Superior temporal gyrus (tissue), 1 donor: ENCODE data around the gene DUSP3.
"Not testable (repeated sequence)": the region's sequence is repeated elsewhere in the genome, so short reads cannot be mapped to it uniquely, and the experiment has no call there.

Experiments used
- DNase-seq: peaks from one replicate; pipeline ENCODE4 v3.0.0-alpha.2; 2016; ENCODE audit errors: extremely low spot score

The DUSP3 gene

GRCh38 chr17:43801844-43802243, 23.1 kb upstream of the DUSP3 start:
- DNase-seq = no peak

- DNase-seq = peak; percentile 71
These were observed 22.0 kb upstream of the DUSP3 start for GRCh38 chr17:43800736-43801135.

- DNase-seq = no peak
These were observed 20.3 kb upstream of the DUSP3 start for GRCh38 chr17:43799047-43799446.

GRCh38 chr17:43798024-43798423, 19.2 kb upstream of the DUSP3 start:
- not testable (repeated sequence) for DNase-seq

- DNase-seq = not testable (repeated sequence)
These were observed 13.9 kb upstream of the DUSP3 start for GRCh38 chr17:43792668-43793067.

GRCh38 chr17:43791589-43791988, 12.8 kb upstream of the DUSP3 start:
- DNase-seq = peak; percentile 66

GRCh38 chr17:43790311-43790940, 11.6 kb upstream of the DUSP3 start:
- DNase-seq = no peak

GRCh38 chr17:43789482-43789881, 10.7 kb upstream of the DUSP3 start:
- DNase-seq = no peak

GRCh38 chr17:43788540-43788939, 9.8 kb upstream of the DUSP3 start:
- no peak for DNase-seq

- DNase-seq = no peak
These were observed 9.0 kb upstream of the DUSP3 start for GRCh38 chr17:43787728-43788127.

GRCh38 chr17:43784628-43785101, 5.9 kb upstream of the DUSP3 start:
- DNase-seq = peak; percentile 78

- DNase-seq = no peak
These were observed 5.3 kb upstream of the DUSP3 start for GRCh38 chr17:43784068-43784467.

- DNase-seq = no peak
These were observed 4.3 kb upstream of the DUSP3 start for GRCh38 chr17:43782913-43783680.

GRCh38 chr17:43780135-43780534, 1.4 kb upstream of the DUSP3 start, which contains the start of gene CFAP97D1:
CFAP97D1 (plus strand) TSS chr17:43780435; CDS start chr17:43780463, 28 bp downstream.
- DNase-seq = no peak

- DNase-seq = no peak
These were observed 658 bp upstream of the DUSP3 start for GRCh38 chr17:43779145-43780125.

GRCh38 chr17:43774304-43775250, 4.2 kb downstream of the DUSP3 start:
- DNase-seq = no peak

GRCh38 chr17:43772877-43773648, 5.7 kb downstream of the DUSP3 start:
- DNase-seq = no peak

- no peak for DNase-seq
These were observed 7.3 kb downstream of the DUSP3 start for GRCh38 chr17:43771463-43771862.

GRCh38 chr17:43770957-43771356, 7.8 kb downstream of the DUSP3 start:
- no peak for DNase-seq

- no peak for DNase-seq
These were observed 8.9 kb downstream of the DUSP3 start for GRCh38 chr17:43769859-43770258.
